Esophagus muscularis mucosa (tissue), 3 donors: ENCODE data around the gene COMMD8.

Source experiments
- POLR2A ChIP-seq: fragments of 450-650 bp; IDR thresholded peaks from one replicate; pipeline ENCODE4 v1.6.1; 2017; ENCODE audit warnings: antibody characterized with exemption, moderate library complexity, mild to moderate bottlenecking, low read depth
- TF ChIP-seq, protein P1 (sequence below), 3 experiments: fragments of 200-600 bp in 2 of 3; fragments of 450-650 bp in 1 of 3; sonication (generic) in 2 of 3; IDR thresholded peaks; one replicate each; pipeline ENCODE4 v1.5.1; 2017 to 2019; ENCODE audit warnings: antibody characterized with exemption in 3 of 3, mild to moderate bottlenecking in 2 of 3, moderate library complexity in 1 of 3

DNA sequence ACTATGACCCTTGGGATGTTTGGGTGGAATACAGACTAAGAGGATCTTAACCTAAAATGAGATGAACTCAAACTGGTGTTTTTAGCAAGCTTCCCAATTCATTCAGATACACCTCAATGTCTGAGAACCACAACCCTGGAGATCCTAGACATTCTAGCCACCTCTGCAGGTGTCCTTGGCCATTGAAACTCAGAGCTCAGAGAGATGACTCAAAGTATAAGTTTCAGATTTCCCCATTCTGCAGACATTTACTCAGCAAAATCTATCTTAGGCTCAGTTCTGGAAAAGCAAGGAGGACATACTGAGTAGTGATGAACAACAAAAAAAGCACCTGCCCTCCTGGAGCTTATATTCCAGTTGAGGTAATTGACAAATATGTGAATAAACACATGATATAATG is 47.8 kb downstream of the COMMD8 start:
- TF ChIP-seq, protein P1, sequence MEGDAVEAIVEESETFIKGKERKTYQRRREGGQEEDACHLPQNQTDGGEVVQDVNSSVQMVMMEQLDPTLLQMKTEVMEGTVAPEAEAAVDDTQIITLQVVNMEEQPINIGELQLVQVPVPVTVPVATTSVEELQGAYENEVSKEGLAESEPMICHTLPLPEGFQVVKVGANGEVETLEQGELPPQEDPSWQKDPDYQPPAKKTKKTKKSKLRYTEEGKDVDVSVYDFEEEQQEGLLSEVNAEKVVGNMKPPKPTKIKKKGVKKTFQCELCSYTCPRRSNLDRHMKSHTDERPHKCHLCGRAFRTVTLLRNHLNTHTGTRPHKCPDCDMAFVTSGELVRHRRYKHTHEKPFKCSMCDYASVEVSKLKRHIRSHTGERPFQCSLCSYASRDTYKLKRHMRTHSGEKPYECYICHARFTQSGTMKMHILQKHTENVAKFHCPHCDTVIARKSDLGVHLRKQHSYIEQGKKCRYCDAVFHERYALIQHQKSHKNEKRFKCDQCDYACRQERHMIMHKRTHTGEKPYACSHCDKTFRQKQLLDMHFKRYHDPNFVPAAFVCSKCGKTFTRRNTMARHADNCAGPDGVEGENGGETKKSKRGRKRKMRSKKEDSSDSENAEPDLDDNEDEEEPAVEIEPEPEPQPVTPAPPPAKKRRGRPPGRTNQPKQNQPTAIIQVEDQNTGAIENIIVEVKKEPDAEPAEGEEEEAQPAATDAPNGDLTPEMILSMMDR (IDR thresholded peaks at IDR 0.05): no peak
- TF ChIP-seq POLR2A: no peak
